Loucy (cell line): ENCODE measurements around the gene USH1C.

Experiments
- H2AFZ ChIP-seq: fragments of 200-600 bp; sonication (generic); 2 replicates; pipeline ENCODE4 v1.6.0; 2016; ENCODE audit warnings: antibody characterized with exemption, mild to moderate bottlenecking, low read length, moderate library complexity
- H3F3A ChIP-seq: fragments of 200-600 bp; 2 replicates; pipeline ENCODE4 v1.6.0; 2016; ENCODE audit warnings: antibody characterized with exemption, low read depth, mild to moderate bottlenecking
- H3K27me3 ChIP-seq: fragments of 200-600 bp; sonication (generic); 2 replicates; pipeline ENCODE4 v1.6.1; 2014; ENCODE audit warnings: low read length, mild to moderate bottlenecking; ENCODE audit not compliant: insufficient read depth, poor library complexity, severe bottlenecking
- H3K36me3 ChIP-seq: fragments of 200-600 bp; sonication (generic); 2 replicates; pipeline ENCODE4 v1.6.1; 2016; ENCODE audit warnings: low read length; ENCODE audit not compliant: insufficient read depth
- H3K4me1 ChIP-seq: fragments of 200-600 bp; sonication (generic); 2 replicates; pipeline ENCODE4 v1.5.1; 2014; ENCODE audit warnings: low read length, mild to moderate bottlenecking; ENCODE audit not compliant: insufficient read depth, poor library complexity, severe bottlenecking
- H3K4me2 ChIP-seq: fragments of 200-600 bp; sonication (generic); 2 replicates; pipeline ENCODE4 v1.6.0; 2014; ENCODE audit warnings: antibody characterized with exemption, low read length, low read depth, mild to moderate bottlenecking; ENCODE audit not compliant: poor library complexity, severe bottlenecking
- H3K4me3 ChIP-seq: fragments of 200-600 bp; sonication (generic); 2 replicates; pipeline ENCODE4 v1.5.1; 2014; ENCODE audit warnings: low read length, mild to moderate bottlenecking, mixed read lengths; ENCODE audit not compliant: poor library complexity, severe bottlenecking
- H3K79me2 ChIP-seq: fragments of 200-600 bp; sonication (generic); 2 replicates; pipeline ENCODE4 v1.6.1; 2014; ENCODE audit warnings: low read length; ENCODE audit not compliant: insufficient read depth
- H3K9ac ChIP-seq: fragments of 200-600 bp; sonication (generic); 2 replicates; pipeline ENCODE4 v1.6.0; 2014; ENCODE audit warnings: mild to moderate bottlenecking, low read depth, low read length, moderate library complexity; ENCODE audit not compliant: poor library complexity, severe bottlenecking
- H3K9me2 ChIP-seq: fragments of 200-600 bp; sonication (generic); replicated peaks from 2 replicates; pipeline ENCODE4 v1.6.1; 2016; ENCODE audit warnings: low read depth, low read length, mixed read lengths
- H3K9me3 ChIP-seq: fragments of 200-600 bp; sonication (generic); 2 replicates; pipeline ENCODE4 v1.6.1; 2014; ENCODE audit warnings: mild to moderate bottlenecking, antibody characterized with exemption, low read length, low read depth; ENCODE audit not compliant: insufficient read depth
- H4K20me1 ChIP-seq: fragments of 200-600 bp; sonication (generic); 2 replicates; pipeline ENCODE4 v1.6.0; 2014; ENCODE audit warnings: antibody characterized with exemption, low read length, mild to moderate bottlenecking; ENCODE audit not compliant: insufficient read depth, poor library complexity, severe bottlenecking
- EZH2phosphoT487 ChIP-seq: fragments of 200-600 bp; IDR thresholded peaks from 2 replicates; pipeline ENCODE4 v1.6.1; 2018; ENCODE audit warnings: antibody characterized with exemption, mild to moderate bottlenecking, moderate library complexity, borderline replicate concordance
- TF ChIP-seq, protein P1 (sequence below): fragments of 200-600 bp; sonication (generic); conservative IDR thresholded peaks from 2 replicates; pipeline ENCODE4 v1.5.1; 2014; ENCODE audit warnings: mild to moderate bottlenecking, antibody characterized with exemption, low read length

The USH1C gene

GRCh38 chr11:17481905-17482304 is 62.3 kb downstream of the USH1C start:
- H3K9me3 ChIP-seq = no peaks in the 10 kb centered on the region
- H3K4me1 ChIP-seq = no peaks in the 10 kb centered on the region
- TF ChIP-seq EZH2phosphoT487 = no peak
- TF ChIP-seq, protein P1, sequence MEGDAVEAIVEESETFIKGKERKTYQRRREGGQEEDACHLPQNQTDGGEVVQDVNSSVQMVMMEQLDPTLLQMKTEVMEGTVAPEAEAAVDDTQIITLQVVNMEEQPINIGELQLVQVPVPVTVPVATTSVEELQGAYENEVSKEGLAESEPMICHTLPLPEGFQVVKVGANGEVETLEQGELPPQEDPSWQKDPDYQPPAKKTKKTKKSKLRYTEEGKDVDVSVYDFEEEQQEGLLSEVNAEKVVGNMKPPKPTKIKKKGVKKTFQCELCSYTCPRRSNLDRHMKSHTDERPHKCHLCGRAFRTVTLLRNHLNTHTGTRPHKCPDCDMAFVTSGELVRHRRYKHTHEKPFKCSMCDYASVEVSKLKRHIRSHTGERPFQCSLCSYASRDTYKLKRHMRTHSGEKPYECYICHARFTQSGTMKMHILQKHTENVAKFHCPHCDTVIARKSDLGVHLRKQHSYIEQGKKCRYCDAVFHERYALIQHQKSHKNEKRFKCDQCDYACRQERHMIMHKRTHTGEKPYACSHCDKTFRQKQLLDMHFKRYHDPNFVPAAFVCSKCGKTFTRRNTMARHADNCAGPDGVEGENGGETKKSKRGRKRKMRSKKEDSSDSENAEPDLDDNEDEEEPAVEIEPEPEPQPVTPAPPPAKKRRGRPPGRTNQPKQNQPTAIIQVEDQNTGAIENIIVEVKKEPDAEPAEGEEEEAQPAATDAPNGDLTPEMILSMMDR = no peak
- no peaks in the 10 kb centered on the region for H3K36me3 ChIP-seq
- no peak overlapping the region for H3K4me2 ChIP-seq
- H2AFZ ChIP-seq = no peak overlapping the region
- H3F3A ChIP-seq = no peaks in the 10 kb centered on the region
- H3K9me2 ChIP-seq = no peaks in the 10 kb centered on the region
- H3K27me3 ChIP-seq = peaks cover 7% of the 10 kb centered on the region
- H3K79me2 ChIP-seq = no peaks in the 10 kb centered on the region
- no peak overlapping the region for H3K4me3 ChIP-seq
- no peaks in the 10 kb centered on the region for H4K20me1 ChIP-seq
- no peak overlapping the region for H3K9ac ChIP-seq

DNA sequence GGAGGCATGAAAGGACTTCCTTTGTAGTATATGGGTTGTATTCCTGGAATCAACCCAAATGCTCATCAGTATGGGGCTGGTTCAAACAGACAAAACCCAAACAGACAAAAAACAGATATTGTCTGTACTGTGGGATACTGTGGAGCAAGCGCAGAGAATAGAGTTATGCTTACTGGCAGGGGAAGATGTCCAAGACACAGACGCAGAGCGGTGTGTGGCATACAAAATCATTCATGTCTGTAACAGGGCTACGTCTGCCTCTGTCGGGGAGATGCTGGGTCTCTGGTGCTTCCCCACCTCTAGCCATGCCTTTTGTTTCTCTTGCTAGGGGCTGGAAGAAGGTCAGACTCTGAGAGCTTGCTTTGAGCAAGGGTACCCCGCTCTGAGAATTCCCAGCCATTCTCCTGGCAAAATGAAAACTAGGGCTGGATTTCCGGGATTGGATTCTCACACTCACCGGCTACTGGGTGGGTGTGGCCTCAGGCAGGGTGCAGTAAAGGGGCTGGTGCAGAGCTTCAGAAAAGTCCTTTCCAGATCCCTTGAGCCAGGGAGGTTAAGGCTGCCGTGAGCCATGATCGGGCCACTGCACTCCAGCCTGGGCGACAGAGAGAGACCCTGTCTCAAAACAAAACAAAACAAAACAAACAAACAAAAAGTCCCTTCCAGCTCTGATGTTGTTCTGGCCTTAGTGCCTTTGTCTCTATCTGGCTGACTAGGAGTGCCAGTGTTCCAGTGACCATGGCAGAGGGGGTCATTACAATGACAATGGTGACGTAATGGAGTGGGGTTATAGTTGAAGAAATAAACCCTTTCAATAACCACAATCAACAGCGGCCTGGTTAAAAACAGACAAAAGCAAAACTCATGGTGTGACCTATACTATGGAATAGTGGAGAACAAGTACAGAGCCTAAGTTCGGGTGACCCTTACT is 64.7 kb downstream of the USH1C start:
- Histone ChIP-seq H3K27me3 (peaks cover 20% of the 10 kb centered on the region), H2AFZ (no peak overlapping the region), H3K4me3 (no peak overlapping the region)

DNA sequence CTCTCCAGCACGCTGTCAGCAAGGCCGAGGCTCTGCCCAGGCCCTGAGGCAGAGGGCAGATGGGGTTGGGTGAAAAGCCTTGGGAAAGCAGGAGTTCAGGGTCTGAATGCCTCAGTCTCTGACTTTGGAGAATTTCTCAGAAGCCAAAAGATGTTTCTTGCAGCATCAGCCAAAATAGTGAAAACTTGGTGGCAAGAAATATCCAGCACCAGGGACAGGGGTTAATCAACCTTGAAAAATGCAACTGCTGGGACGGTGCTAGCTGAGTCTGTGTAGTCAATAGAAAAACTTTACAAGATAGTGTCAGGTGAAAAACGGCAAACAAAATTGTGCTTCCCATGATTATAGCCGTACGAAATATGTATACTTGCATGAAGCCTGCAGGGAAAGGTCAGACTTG is 66.1 kb downstream of the USH1C start:
- TF ChIP-seq, protein P1 = no peak
- no peak for TF ChIP-seq EZH2phosphoT487
- Histone ChIP-seq H3K36me3 (no peaks in the 10 kb centered on the region), H3K4me2 (no peak overlapping the region), H3K9me2 (no peaks in the 10 kb centered on the region), H3K9ac (no peak overlapping the region), H3K79me2 (no peaks in the 10 kb centered on the region), H3K4me1 (no peaks in the 10 kb centered on the region), H3K9me3 (no peaks in the 10 kb centered on the region), H3K4me3 (no peak overlapping the region), H3K27me3 (peaks cover 20% of the 10 kb centered on the region), H3F3A (no peaks in the 10 kb centered on the region), H2AFZ (no peak overlapping the region), H4K20me1 (no peaks in the 10 kb centered on the region)

More for the DNA sequence above, 64.7 kb downstream of the USH1C start:
- no peak overlapping the region for H3K4me2 ChIP-seq
- TF ChIP-seq, protein P1 = no peak
- no peak for TF ChIP-seq EZH2phosphoT487
- no peaks in the 10 kb centered on the region for H3K79me2 ChIP-seq
- no peaks in the 10 kb centered on the region for H4K20me1 ChIP-seq
- H3K36me3 ChIP-seq = no peaks in the 10 kb centered on the region
- H3K9me3 ChIP-seq = no peaks in the 10 kb centered on the region
- H3K9ac ChIP-seq = no peak overlapping the region
- H3K9me2 ChIP-seq = no peaks in the 10 kb centered on the region
- no peaks in the 10 kb centered on the region for H3K4me1 ChIP-seq
- no peaks in the 10 kb centered on the region for H3F3A ChIP-seq
